ENCODE data around the gene NFX1. TPM values are rescaled to one million over a fixed set of nuclear protein-coding genes. Genes with fewer than 3 reads are reported as not detected.

Gene NFX1
- total RNA-seq, 4 donors from 2014 or later, result 35.2 to 101 (median 59.6) TPM

DNA sequence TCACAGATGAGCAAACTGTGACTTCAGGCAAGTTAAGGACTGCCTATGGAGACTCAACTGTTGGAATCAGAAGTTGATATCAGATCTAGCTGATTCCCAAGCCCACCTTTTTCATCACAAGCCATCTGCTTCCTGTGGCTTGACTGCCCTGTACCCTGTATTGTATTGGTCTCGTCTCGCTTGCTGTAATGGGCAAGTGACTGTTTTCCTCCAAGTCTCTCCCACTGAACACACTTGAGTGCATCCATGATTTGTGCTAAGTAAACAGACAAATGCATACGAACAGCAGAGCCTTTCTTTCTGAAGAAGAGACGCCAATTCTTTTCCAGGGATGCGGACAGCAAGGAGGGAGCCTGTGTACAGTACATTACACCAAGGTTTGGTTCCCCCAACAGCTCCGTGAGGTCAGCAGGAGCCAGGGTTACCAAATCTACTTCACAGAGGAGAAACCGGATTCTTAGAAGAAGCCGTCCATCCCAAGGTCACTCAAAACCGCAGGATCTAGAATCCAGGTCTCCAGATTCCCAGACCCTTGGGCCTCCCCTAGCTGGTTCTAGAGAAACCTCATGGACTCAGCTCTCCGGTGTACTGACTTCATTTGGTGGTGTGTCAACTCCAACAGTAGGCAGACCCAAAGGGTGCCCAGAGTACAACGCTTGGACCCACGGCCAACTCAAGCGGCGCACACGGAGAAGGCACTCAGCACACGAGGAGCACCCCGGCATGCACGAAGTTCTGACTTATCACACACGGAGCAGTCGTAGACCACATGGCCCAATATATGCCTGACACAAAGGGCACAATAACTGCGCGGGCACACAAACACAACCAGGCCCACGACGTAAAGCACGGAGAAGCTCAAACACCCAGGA, 26.9 kb upstream of the NFX1 start:
- TF ChIP-seq, protein P1, sequence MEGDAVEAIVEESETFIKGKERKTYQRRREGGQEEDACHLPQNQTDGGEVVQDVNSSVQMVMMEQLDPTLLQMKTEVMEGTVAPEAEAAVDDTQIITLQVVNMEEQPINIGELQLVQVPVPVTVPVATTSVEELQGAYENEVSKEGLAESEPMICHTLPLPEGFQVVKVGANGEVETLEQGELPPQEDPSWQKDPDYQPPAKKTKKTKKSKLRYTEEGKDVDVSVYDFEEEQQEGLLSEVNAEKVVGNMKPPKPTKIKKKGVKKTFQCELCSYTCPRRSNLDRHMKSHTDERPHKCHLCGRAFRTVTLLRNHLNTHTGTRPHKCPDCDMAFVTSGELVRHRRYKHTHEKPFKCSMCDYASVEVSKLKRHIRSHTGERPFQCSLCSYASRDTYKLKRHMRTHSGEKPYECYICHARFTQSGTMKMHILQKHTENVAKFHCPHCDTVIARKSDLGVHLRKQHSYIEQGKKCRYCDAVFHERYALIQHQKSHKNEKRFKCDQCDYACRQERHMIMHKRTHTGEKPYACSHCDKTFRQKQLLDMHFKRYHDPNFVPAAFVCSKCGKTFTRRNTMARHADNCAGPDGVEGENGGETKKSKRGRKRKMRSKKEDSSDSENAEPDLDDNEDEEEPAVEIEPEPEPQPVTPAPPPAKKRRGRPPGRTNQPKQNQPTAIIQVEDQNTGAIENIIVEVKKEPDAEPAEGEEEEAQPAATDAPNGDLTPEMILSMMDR (IDR thresholded peaks at IDR 0.05), result no peak
- Histone ChIP-seq H3K27me3 (no peaks in the 10 kb centered on the region), H3K9me3 (no peaks in the 10 kb centered on the region), H3K4me3 (peak overlapping the region; percentile 64 to 94 (median 87)), H3K27ac (peak overlapping the region; percentile 90 to 97 (median 94)), H3K4me1 (peaks cover 0 to 30% (median 5%) of the 10 kb centered on the region in 4 donors), H3K36me3 (peaks cover 0 to 61% (median 0%) of the 10 kb centered on the region in 3 donors)
- peak in 1 of 3 donors; percentile 55 for DNase-seq

DNA sequence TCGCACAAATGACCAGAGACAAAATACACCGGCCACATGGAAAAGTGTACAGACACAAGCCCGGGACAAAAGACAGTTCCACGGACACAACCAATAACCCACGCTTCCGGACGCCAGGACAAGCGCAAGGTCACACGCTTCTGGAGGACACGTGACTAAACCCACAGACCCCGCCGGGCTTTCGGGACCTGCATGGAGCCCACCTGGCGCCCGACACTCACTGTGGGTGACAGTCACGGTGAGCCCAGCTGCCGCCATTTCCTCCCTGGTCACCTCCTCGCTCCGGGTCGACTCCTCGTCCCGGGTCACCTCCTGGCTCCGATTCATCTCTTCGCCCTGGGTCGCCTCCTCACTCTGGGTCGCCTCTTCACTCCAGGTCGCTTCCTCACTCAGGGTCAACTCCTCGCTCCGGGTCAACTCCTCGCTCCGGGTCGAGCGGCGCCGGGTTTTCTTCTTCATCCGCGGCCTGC, 26.3 kb upstream of the NFX1 start:
- Histone ChIP-seq H3K9me3 (no peaks in the 10 kb centered on the region), H3K36me3 (peaks cover 0 to 61% (median 0%) of the 10 kb centered on the region in 3 donors), H3K27ac (peak overlapping the region; percentile 90 to 97 (median 94)), H3K4me1 (peaks cover 0 to 30% (median 5%) of the 10 kb centered on the region in 4 donors), H3K4me3 (peak overlapping the region; percentile 64 to 94 (median 87)), H3K27me3 (no peaks in the 10 kb centered on the region)
- peak; percentile 63 to 81 (median 68) for DNase-seq
- no peak for TF ChIP-seq POLR2A (IDR thresholded peaks at IDR 0.05)
- TF ChIP-seq, protein P1 (IDR thresholded peaks at IDR 0.05), result no peak

DNA sequence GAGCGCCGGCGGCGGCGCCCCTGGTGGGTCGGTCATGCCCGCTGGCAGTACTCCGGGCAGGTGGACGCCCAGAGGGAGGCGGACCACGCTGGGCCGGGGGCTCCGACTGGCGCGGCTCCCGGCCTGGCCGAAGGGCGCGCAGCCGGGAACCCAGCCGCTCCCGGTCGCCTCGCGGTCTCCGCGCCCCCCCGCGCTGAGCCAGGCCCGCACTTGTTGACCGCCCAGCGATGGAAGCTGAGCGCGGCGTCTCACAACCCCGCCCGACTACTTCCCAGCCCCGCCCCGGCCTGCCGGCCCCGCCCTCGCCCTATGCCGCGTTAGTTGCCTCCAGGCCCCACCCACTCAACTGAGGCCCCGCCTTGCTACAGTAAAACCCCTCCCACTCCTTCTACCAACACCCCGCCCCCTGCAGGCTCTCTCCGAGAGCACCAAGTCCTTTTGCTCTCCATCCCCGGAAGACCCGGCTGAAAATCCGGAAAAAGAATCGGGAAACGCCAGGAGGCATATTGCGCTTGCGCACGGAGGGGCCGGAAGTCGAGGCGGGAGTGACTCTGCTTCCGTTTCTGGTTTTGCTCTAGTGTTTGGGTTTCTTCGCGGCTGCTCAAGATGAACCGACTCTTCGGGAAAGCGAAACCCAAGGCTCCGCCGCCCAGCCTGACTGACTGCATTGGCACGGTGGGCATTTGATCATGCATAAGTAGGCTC, 25.7 kb upstream of the NFX1 start, which contains the start of the genes BAG1 and CHMP5:
Gene BAG1, minus strand, starts transcription at position 236 of the 705 bp plus-strand sequence.
Gene CHMP5, plus strand, starts transcription at position 577 of the 705 bp plus-strand sequence. Its CDS starts 30 bp downstream, at position 607.
- H3K4me3 ChIP-seq, result peak within 1 kb of the TSS; percentile 64 to 94 (median 87)
- TF ChIP-seq, protein P1 (IDR thresholded peaks at IDR 0.05), result peak; percentile 22 to 46 (median 36)
- peak; percentile 81 to 85 for TF ChIP-seq POLR2A (IDR thresholded peaks at IDR 0.05)
- peaks cover 0 to 60% (median 0%) of the 10 kb centered on the region in 3 donors for H3K36me3 ChIP-seq
- peak; percentile 100 for DNase-seq
- peak within 1 kb of the TSS; percentile 90 to 97 (median 94) for H3K27ac ChIP-seq
- H3K27me3 ChIP-seq, result no peaks in the 10 kb centered on the region
- H3K4me1 ChIP-seq, result peaks cover 0 to 30% (median 5%) of the 10 kb centered on the region in 4 donors
- H3K9me3 ChIP-seq, result no peaks in the 10 kb centered on the region

DNA sequence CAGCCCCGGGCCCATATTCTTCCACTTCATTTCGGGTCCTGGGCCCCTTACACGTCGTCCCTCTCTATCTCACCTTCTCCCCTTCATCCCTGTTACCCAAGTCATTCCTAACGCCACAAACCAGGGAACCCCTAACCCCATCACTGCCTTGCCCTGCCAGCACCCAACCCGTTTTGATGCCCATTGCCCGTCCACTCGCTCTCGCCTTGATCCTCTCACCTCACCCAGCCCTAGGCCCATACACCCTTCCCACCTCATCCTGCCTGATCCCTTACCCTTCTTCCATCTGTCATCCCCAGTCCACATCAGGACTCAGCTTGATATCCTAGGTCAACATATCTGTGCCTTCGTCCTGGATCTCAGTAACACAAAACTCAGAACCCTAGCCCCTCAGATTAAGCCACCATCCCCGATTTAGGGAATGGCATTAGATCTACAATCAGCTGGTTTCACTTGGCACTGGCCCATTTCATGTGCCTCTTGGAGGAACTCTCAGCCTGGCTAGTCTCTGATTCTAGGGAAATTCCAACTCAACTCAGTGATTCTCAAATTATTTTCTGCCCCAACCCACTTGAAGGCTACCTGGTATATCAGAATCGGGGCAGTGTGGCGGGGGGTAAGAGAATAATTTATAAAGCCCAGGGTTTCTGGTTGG, 25.0 kb upstream of the NFX1 start:
- no peaks in the 10 kb centered on the region for H3K9me3 ChIP-seq
- H3K27ac ChIP-seq, result peak overlapping the region; percentile 90 to 97 (median 94)
- H3K4me1 ChIP-seq, result peaks cover 0 to 30% (median 5%) of the 10 kb centered on the region in 4 donors
- TF ChIP-seq, protein P1 (IDR thresholded peaks at IDR 0.05), result no peak
- TF ChIP-seq POLR2A (IDR thresholded peaks at IDR 0.05), result no peak
- H3K36me3 ChIP-seq, result peaks cover 0 to 60% (median 0%) of the 10 kb centered on the region in 3 donors
- H3K4me3 ChIP-seq, result peak overlapping the region; percentile 64 to 94 (median 87)
- H3K27me3 ChIP-seq, result no peaks in the 10 kb centered on the region
- no peak for DNase-seq
